ENCODE measurements around the gene WDCP. TPM values are rescaled to one million over a fixed set of nuclear protein-coding genes. Genes with fewer than 3 reads are reported as not detected.
A peak's percentile ranks its signal among the peaks of the same experiment; 100 is the strongest.

Gene WDCP
- total RNA-seq, 1 donor: 9.3 TPM

DNA sequence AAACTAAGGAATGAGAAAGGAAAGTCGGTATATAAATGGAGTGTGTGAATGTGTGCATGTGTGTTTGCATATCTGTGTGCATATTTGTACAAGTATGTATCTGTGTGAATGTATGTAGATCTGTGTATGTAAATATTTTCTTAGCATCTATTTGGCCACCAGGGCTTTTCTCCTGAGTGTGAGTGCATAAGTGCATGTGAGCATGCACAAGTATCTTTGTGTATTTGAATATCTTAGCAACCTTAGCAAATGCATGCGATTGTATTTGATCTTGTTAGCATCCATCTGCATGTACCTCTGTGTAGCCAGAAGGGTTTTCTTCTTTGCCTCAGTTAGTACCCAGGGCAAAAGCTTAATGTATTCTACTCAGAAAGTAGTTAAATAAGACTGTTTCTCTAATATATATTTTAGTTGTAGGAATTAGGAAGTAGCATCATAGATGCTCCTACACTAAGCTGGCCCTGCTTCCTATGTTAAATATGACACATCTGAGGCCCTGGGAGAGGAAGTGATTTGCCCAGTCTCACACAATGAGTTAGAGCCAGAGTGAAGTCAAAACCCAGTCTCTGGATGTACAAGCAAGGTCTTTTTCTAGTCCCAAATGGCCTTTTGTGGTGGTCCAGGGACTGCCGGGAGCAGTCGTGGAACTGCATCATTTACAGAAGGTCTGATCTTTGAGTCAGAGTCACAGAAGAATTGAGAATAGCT is 11.5 kb upstream of the WDCP start:
- DNase-seq (ENCODE audit: low read depth): no peak
- TF ChIP-seq CTCF (IDR thresholded peaks at IDR 0.05; ENCODE audit: insufficient read depth, low read length): no peak
- no peak overlapping the region for H3K4me3 ChIP-seq (ENCODE audit: low read depth, low read length)

GRCh38 chr2:24055750-24056149 is 8.6 kb upstream of the WDCP start:
- no peak for DNase-seq (ENCODE audit: low read depth)
- TF ChIP-seq CTCF (IDR thresholded peaks at IDR 0.05; ENCODE audit: insufficient read depth, low read length): no peak
- H3K4me3 ChIP-seq (ENCODE audit: low read depth, low read length): no peak overlapping the region

- no peak for DNase-seq (ENCODE audit: low read depth)
- H3K4me3 ChIP-seq (ENCODE audit: low read depth, low read length): no peak overlapping the region
- TF ChIP-seq CTCF (IDR thresholded peaks at IDR 0.05; ENCODE audit: insufficient read depth, low read length): no peak
These were observed 7.3 kb upstream of the WDCP start for GRCh38 chr2:24054366-24055010.

DNA sequence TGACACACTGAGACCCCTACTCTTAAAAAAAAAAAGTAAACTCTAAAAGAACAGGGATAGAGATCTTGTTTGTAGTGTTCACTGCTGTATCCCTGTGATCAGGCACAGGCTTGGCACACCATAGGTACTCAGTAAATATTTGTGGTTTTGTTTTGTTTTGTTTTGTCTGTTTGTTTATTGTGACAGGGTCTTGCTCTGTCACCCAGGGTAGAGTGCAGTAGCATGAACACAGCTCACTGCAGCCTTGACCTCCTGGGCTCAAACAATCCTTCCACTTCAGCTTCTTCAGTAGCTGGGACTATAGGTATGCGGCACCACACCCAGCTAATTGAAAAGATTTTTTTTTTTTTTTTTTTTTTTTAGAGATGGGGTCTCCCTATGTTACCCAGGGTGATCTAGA is 5.8 kb upstream of the WDCP start:
- TF ChIP-seq CTCF (IDR thresholded peaks at IDR 0.05; ENCODE audit: insufficient read depth, low read length): no peak
- no peak for DNase-seq (ENCODE audit: low read depth)
- H3K4me3 ChIP-seq (ENCODE audit: low read depth, low read length): no peak overlapping the region

- no peak overlapping the region for H3K4me3 ChIP-seq (ENCODE audit: low read depth, low read length)
- no peak for TF ChIP-seq CTCF (IDR thresholded peaks at IDR 0.05; ENCODE audit: insufficient read depth, low read length)
- no peak for DNase-seq (ENCODE audit: low read depth)
These were observed 4.6 kb upstream of the WDCP start for GRCh38 chr2:24051833-24052232.

DNA sequence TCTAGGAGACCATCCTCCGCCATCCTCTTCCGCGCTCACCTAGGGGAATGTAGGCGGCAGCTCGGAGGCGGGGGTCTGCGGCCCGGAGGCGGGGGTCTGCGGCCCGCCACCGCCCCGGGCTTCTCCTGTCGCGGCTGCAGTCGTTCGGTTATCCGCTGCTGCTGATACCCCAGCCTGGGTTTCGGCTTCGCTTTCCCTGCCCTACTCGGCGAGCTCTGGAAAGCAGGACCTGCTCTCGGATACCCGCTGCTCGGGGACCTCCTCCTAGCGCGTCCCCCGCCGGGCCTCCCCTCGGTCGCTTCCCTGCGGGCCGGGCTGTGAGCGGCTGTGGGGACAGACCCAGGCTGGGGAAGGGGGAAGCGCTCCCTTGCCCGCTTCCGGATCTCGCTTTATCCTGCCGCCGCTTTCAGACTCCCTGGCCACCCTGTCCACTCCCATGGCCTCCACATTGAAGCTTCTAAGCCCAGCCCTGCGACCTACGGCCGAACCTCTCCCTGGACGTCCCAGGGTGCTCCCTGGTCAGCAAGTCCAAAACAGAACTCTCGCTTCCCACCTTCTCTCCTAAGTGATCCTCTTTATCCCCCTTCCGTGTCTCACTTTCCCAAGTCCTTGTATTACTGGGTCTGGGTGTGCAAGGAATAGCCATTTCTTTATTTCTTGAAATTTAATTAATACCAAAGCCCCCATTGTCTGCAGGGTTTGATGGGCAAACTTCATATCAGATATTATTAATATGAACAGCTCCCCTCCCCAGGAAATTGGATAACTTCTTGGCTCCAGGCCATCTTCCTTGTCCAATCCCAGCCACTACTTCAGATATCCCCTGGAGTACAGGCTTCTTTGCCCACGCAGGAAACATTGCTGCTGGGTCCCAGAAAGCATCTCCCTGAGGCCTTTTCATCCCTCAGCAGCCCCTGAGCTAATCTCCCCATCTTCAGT is 3.1 kb upstream of the WDCP start:
- TF ChIP-seq CTCF (IDR thresholded peaks at IDR 0.05; ENCODE audit: insufficient read depth, low read length): no peak
- peak; percentile 14 for DNase-seq (ENCODE audit: low read depth)
- H3K4me3 ChIP-seq (ENCODE audit: low read depth, low read length): peak overlapping the region; percentile 71
